Posterior vena cava (tissue), 2 donors: Measurements from ENCODE around the gene SNAPC4. TPM values are rescaled to one million over a fixed set of nuclear protein-coding genes. Genes with fewer than 3 reads are reported as not detected.
"Not testable (repeated sequence)": the region's sequence is repeated elsewhere in the genome, so short reads cannot be mapped to it uniquely, and the experiment has no call there.

Experiments used
- DNase-seq: peaks from one replicate; pipeline ENCODE4 v3.0.0-alpha.2; 2020; ENCODE audit warnings: low spot score
- intact Hi-C, 2 donors: fragments of 100-400 bp; cut with DNase I; formaldehyde crosslinking; loops; one replicate each; pipeline versions ENCODE4 v1.14.1 to v1.14.2; 2022 to 2023
- total RNA-seq, 2 donors: library from RNA; stranded (reverse); fragmentation: NEBNext Ultra II Directional; extraction: Animal tissue kit (Norgen Biotek cat#: 25700); gene quantifications; one replicate each; pipeline ENCODE4 v1.2.1, GENCODE V29; 2021
- donor health status: DM: yes; HTN: yes; CAD: no.
- donor health status: DM: yes; HTN: yes; CAD: no.

Gene SNAPC4
- total RNA-seq, 2 donors from 2014 or later = 4.7 to 4.9 TPM

- no peak for DNase-seq
- intact Hi-C loops = no loop called here
These were observed 47.3 kb downstream of the SNAPC4 start for GRCh38 chr9:136352682-136353081.

GRCh38 chr9:136351868-136352267, 48.1 kb downstream of the SNAPC4 start:
- intact Hi-C loops, DNase-seq: not testable (repeated sequence)

- DNase-seq = no peak
- intact Hi-C loops = no loop called here
These were observed 48.6 kb downstream of the SNAPC4 start for GRCh38 chr9:136351252-136351800.

Other genes with a start within 250 kb of the SNAPC4 start
- not detected for gene LHX3, start 195.0 kb downstream of the SNAPC4 start, total RNA-seq
- 1 to 10 TPM; 5.8 to 6.6 TPM for gene QSOX2, start 154.4 kb downstream of the SNAPC4 start, total RNA-seq
- not detected for gene CCDC187, start 96.1 kb downstream of the SNAPC4 start, total RNA-seq
- gene GPSM1, start 72.6 kb downstream of the SNAPC4 start, total RNA-seq = 10 to 100 TPM; 13.8 to 17.0 TPM
- gene DNLZ, start 36.4 kb downstream of the SNAPC4 start, total RNA-seq = 10 to 100 TPM; 19.9 to 23.6 TPM
- gene CARD9, start 26.5 kb downstream of the SNAPC4 start, total RNA-seq = 1 to 10 TPM; 3.1 to 3.9 TPM
- 10 to 100 TPM; 28.7 to 29.3 TPM for gene ENTR1, start 10.4 kb upstream of the SNAPC4 start, total RNA-seq
- 10 to 100 TPM; 30.8 to 31.2 TPM for gene PMPCA, start 10.5 kb upstream of the SNAPC4 start, total RNA-seq
- gene INPP5E, start 39.7 kb upstream of the SNAPC4 start, total RNA-seq = 1 to 10 TPM; 8.7 TPM
- gene SEC16A, start 82.9 kb upstream of the SNAPC4 start, total RNA-seq = 10 to 100 TPM; 42.2 to 47.9 TPM
- 10 to 100 TPM; 35.5 to 40.4 TPM for gene NOTCH1, start 145.9 kb upstream of the SNAPC4 start, total RNA-seq